ENCODE results near the gene NTRK1. TPM values are rescaled to one million over a fixed set of nuclear protein-coding genes. Genes with fewer than 3 reads are reported as not detected.

The NTRK1 gene
- total RNA-seq, 3 donors from 2014 or later (not counting 1 experiment from before 2014, with no cell fraction given): 1.7 to 16.7 (median 2.4) TPM

DNA sequence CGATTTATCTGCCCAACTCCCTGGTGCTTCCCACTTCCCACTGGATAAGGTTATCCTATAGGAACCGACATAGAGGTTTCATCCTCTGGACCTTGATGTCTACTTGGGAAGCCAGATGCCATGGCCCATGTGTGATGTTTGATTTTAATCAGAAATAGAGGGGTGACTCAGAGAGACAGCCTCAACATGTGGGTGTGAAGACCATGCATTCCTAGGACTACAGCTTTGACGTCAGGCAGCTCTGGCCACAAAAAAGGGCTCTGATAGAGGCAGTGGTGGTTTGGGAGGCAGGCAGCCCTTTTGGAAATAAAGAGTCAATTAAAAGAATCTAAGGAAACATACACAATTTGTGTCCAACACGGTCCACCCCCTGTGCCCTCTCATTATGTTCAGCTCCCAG is 38.9 kb upstream of the NTRK1 start:
- 71% methylated on average over 4 of the region's 4 CpGs for WGBS (ENCODE audit: insufficient coverage)
- TF ChIP-seq CTCF (IDR thresholded peaks at IDR 0.05): no peak
- H3K4me1 Mint-ChIP-seq: peaks cover 21 to 40% of the 10 kb centered on the region in 2 donors
- no peaks in the 10 kb centered on the region for H3K36me3 Mint-ChIP-seq
- no peaks in the 10 kb centered on the region for H3K9me3 Mint-ChIP-seq
- Histone ChIP-seq H3K4me3 (ENCODE audit: low read length) (no peak overlapping the region), H3K4me1 (ENCODE audit: control insufficient read depth, insufficient read depth, low read length) (peaks cover 12% of the 10 kb centered on the region), H3K27ac (ENCODE audit: low read length) (no peak overlapping the region), H3K27me3 (ENCODE audit: control insufficient read depth, insufficient read depth, low read length) (no peaks in the 10 kb centered on the region), H3K36me3 (ENCODE audit: control insufficient read depth, insufficient read depth, low read length) (no peaks in the 10 kb centered on the region), H3K9me3 (ENCODE audit: control insufficient read depth, insufficient read depth, low read length) (no peaks in the 10 kb centered on the region)
- ATAC-seq (peak in 2 of 3 donors; percentile 42 to 52), DNase-seq (no peak)
- intact Hi-C loops (cut with micrococcal nuclease): no loop called here
- no peak overlapping the region for H3K4me3 Mint-ChIP-seq
- peak overlapping the region in 1 of 2 donors; percentile 68 for H3K27ac Mint-ChIP-seq
- H3K27me3 Mint-ChIP-seq (ENCODE audit: low read depth in 2 of 2): no peaks in the 10 kb centered on the region

GRCh38 chr1:156822680-156823079 is 38.0 kb upstream of the NTRK1 start:
- Mint-ChIP-seq H3K27ac (peak overlapping the region in 1 of 2 donors; percentile 68), H3K4me3 (no peak overlapping the region), H3K4me1 (peaks cover 16 to 34% of the 10 kb centered on the region in 2 donors), H3K36me3 (no peaks in the 10 kb centered on the region), H3K9me3 (no peaks in the 10 kb centered on the region), H3K27me3 (ENCODE audit: low read depth in 2 of 2) (no peaks in the 10 kb centered on the region)
- Histone ChIP-seq H3K27ac (ENCODE audit: low read length) (no peak overlapping the region), H3K4me1 (ENCODE audit: control insufficient read depth, insufficient read depth, low read length) (peaks cover 4% of the 10 kb centered on the region), H3K4me3 (ENCODE audit: low read length) (no peak overlapping the region), H3K36me3 (ENCODE audit: control insufficient read depth, insufficient read depth, low read length) (no peaks in the 10 kb centered on the region), H3K9me3 (ENCODE audit: control insufficient read depth, insufficient read depth, low read length) (no peaks in the 10 kb centered on the region), H3K27me3 (ENCODE audit: control insufficient read depth, insufficient read depth, low read length) (no peaks in the 10 kb centered on the region)
- 100% methylated on average over 1 of the region's 1 CpG for WGBS (ENCODE audit: insufficient coverage)
- no peak for TF ChIP-seq CTCF (IDR thresholded peaks at IDR 0.05)
- ATAC-seq: peak in 1 of 3 donors; percentile 9
- intact Hi-C loops (cut with micrococcal nuclease): no loop called here
- DNase-seq: no peak

- H3K4me1 ChIP-seq (ENCODE audit: control insufficient read depth, insufficient read depth, low read length): no peaks in the 10 kb centered on the region
- H3K27me3 Mint-ChIP-seq (ENCODE audit: low read depth in 2 of 2): no peaks in the 10 kb centered on the region
- H3K36me3 ChIP-seq (ENCODE audit: control insufficient read depth, insufficient read depth, low read length): no peaks in the 10 kb centered on the region
- no peak for TF ChIP-seq CTCF (IDR thresholded peaks at IDR 0.05)
- 91% methylated on average over 5 of the region's 5 CpGs for WGBS (ENCODE audit: insufficient coverage)
- no peaks in the 10 kb centered on the region for H3K36me3 Mint-ChIP-seq
- no peak overlapping the region for H3K4me3 Mint-ChIP-seq
- no peak overlapping the region for H3K4me3 ChIP-seq (ENCODE audit: low read length)
- no peaks in the 10 kb centered on the region for H3K9me3 Mint-ChIP-seq
- no peaks in the 10 kb centered on the region for H3K9me3 ChIP-seq (ENCODE audit: control insufficient read depth, insufficient read depth, low read length)
- no peaks in the 10 kb centered on the region for H3K27me3 ChIP-seq (ENCODE audit: control insufficient read depth, insufficient read depth, low read length)
- peak overlapping the region in 1 of 2 donors; percentile 68 for H3K27ac Mint-ChIP-seq
- intact Hi-C loops (cut with micrococcal nuclease): no loop called here
- H3K4me1 Mint-ChIP-seq: peaks cover 11 to 28% of the 10 kb centered on the region in 2 donors
- no peak overlapping the region for H3K27ac ChIP-seq (ENCODE audit: low read length)
- peak in 1 of 3 donors; percentile 16 for ATAC-seq
- DNase-seq: no peak
Observed at GRCh38 chr1:156823210-156823790, 37.4 kb upstream of the NTRK1 start.

- no peak overlapping the region for H3K27ac ChIP-seq (ENCODE audit: low read length)
- H3K27me3 ChIP-seq (ENCODE audit: control insufficient read depth, insufficient read depth, low read length): no peaks in the 10 kb centered on the region
- no peaks in the 10 kb centered on the region for H3K9me3 ChIP-seq (ENCODE audit: control insufficient read depth, insufficient read depth, low read length)
- H3K4me1 ChIP-seq (ENCODE audit: control insufficient read depth, insufficient read depth, low read length): no peaks in the 10 kb centered on the region
- no peaks in the 10 kb centered on the region for H3K36me3 ChIP-seq (ENCODE audit: control insufficient read depth, insufficient read depth, low read length)
- Mint-ChIP-seq H3K9me3 (no peaks in the 10 kb centered on the region), H3K36me3 (no peaks in the 10 kb centered on the region), H3K27ac (no peak overlapping the region), H3K4me1 (peaks cover 5 to 17% of the 10 kb centered on the region in 2 donors), H3K4me3 (no peak overlapping the region), H3K27me3 (ENCODE audit: low read depth in 2 of 2) (no peaks in the 10 kb centered on the region)
- intact Hi-C loops (cut with micrococcal nuclease): no loop called here
- DNase-seq (no peak), ATAC-seq (no peak)
- no peak for TF ChIP-seq CTCF (IDR thresholded peaks at IDR 0.05)
- H3K4me3 ChIP-seq (ENCODE audit: low read length): no peak overlapping the region
- WGBS (ENCODE audit: insufficient coverage): no CpG with 5 or more reads among the region's 1 CpG
Observed at GRCh38 chr1:156826630-156827029, 34.0 kb upstream of the NTRK1 start.
